HL-60 (cell line): ENCODE measurements around the gene IGFBP2.

Source experiments
- CTCF ChIP-seq: IDR thresholded peaks from one replicate; pipeline ENCODE4 v1.5.1; 2011; ENCODE audit warnings: low read length, control low read depth, inconsistent platforms; ENCODE audit not compliant: insufficient read depth
- POLR2AphosphoS5 ChIP-seq: IDR thresholded peaks from 2 replicates; pipeline ENCODE4 v1.6.1; 2012; ENCODE audit warnings: low read depth

GRCh38 chr2:216591480-216591879 lies 41.7 kb upstream of the IGFBP2 start:
- TF ChIP-seq CTCF (no peak), POLR2AphosphoS5 (no peak)
